GM18861 (cell line): ENCODE data around the gene VEGFC.

ENCODE experiments used
- ATAC-seq: cut with Tn5 transposase; IDR thresholded peaks from one replicate; pipeline ENCODE4 v1.9.1; 2021; ENCODE audit not compliant: unreplicated experiment

Gene VEGFC, protein sequence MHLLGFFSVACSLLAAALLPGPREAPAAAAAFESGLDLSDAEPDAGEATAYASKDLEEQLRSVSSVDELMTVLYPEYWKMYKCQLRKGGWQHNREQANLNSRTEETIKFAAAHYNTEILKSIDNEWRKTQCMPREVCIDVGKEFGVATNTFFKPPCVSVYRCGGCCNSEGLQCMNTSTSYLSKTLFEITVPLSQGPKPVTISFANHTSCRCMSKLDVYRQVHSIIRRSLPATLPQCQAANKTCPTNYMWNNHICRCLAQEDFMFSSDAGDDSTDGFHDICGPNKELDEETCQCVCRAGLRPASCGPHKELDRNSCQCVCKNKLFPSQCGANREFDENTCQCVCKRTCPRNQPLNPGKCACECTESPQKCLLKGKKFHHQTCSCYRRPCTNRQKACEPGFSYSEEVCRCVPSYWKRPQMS

DNA sequence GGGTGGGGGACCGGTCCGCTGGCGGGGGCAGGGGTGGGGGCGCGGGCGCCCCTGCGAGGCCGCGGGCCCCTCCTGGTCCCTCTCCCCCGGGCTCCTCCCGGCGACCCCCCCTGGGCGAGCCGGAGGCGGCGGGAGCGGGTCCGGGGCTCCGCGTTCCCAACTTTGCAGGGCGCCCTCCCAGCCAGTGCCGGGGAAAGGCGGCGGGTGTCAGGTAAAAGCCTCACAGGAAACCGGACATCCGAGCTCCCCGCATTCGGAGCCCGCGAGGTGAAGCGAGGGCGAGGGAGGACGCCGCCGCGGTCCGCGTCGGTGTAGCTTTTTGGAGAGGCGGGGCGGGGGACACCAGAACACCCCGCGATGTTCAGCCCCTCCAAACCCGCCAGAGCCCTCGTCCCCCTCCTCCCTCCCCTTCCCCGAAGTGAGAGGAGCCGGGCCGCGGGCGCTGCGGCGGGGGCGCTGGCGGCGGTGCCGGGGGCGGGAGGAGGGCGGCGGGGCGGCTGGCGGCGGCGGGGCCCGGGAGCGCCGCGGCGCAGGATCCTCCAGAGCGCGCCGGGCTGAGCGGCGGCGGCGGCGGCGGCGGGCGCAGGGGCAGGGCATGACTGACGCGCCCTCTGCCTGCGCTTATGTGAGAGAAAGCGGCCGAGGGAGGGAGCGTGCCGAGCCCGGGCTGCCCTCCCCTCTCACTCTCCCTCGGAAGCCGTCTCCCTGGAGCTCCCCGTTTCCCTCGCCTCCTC, at the start of gene VEGFC:
Gene VEGFC, minus strand, starts transcription at position 597 of the 734 bp plus-strand sequence. CDS start 611 bp downstream, outside the sequence.
- ATAC-seq: peak; percentile 44

DNA sequence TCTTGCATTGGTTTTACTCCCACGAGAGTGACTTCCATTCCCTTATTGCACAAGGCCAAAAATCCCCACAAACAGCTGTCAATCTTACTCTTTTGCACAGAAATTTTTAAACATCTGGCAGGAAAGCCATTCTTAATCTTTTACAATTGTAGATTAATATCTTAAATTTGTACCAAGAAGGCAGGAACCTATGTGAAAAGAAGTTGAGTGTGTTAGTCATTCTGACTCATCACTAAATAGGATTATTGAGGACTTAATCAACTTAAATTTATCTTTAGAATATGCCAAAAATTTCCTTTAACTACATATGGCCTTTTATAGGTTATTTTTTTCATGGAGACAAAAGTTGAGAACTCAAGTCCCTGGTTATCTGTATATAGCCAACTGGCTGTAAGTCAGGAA, 49.0 kb upstream of the VEGFC start:
- no peak for ATAC-seq

GRCh38 chr4:176840166-176840565, 47.4 kb upstream of the VEGFC start:
- ATAC-seq: no peak

DNA sequence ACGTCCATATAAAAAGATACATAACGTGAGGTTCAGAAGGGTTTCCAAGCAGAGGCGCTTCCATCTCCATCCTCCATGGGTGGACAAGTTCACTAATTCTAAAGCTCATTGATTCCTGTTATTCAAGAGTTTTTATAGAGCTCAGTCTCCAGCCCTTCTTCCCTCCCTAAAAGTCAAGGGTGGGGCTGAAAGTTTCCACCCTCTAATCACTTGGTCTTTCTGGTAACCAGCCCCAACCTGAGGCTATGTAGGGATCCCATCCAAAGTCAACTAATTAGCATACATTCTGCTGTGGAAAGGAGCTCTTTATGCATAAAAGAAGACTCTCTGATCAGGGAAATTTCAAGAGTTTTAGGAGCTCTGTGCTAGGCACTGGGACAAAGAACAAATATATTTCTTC, 46.9 kb upstream of the VEGFC start:
- ATAC-seq: no peak

- ATAC-seq: no peak
Measured at GRCh38 chr4:176838601-176839433, 46.1 kb upstream of the VEGFC start.

- ATAC-seq: no peak
Measured at GRCh38 chr4:176837169-176837895, 44.6 kb upstream of the VEGFC start.

- no peak for ATAC-seq
Measured at GRCh38 chr4:176834531-176834930, 41.8 kb upstream of the VEGFC start.

DNA sequence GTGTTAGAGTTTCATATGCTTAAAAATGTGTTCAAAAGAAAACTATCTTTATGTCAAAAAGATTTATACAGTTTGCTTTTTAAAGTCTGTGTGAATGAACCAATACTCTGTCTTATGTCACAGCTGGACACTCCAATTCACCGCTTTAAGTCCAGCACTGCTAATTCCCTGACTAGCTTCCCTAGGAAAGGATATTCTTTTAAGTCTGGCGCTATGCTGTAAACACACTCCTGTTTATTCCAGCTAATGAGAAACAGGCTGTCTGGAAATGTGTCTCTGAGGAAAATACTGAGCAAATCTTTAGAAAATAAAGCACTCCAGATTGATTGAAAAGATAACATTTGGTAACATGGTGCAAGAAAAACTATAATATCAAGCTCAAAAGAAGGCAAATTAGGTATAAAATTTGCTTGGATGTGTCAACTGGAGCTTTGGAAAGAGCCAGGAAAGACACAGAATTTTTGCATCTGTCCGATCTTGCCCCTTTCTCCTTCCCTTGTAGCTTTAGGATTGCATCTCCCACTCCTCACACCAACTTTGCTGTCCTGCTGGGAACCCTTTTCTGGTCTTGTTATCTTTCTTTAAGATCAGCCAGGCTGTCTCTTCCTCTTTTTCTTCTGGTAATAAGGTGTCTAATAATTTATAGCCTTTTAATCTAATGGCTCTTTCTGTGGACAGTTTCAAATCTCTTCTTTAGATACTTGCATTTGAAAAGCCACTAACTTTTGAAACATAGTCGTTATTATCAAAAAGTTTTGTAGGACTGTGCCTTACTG, 40.9 kb upstream of the VEGFC start:
- no peak for ATAC-seq

GRCh38 chr4:176830971-176831370, 38.2 kb upstream of the VEGFC start:
- no peak for ATAC-seq

DNA sequence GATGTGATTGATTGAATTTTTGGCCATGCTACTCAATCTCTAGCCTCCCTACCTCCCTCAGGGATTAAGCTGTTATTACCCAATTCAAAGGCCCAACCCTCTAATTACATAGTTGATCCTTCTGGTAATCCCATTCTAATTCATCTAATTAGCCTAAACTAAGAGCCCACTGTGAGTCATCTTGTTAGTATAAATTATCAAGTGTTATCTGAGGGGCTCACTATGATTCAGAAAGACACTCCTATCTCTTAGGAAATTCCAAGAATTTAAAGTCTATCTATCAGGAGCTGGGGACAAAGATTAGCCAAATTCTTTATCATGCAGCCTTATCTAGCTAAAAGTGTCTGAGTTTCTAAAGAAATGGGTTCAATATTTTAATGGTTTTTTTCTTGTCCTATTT, 32.9 kb upstream of the VEGFC start:
- no peak for ATAC-seq

- no peak for ATAC-seq
Measured at GRCh38 chr4:176824645-176825366, 32.1 kb upstream of the VEGFC start.

DNA sequence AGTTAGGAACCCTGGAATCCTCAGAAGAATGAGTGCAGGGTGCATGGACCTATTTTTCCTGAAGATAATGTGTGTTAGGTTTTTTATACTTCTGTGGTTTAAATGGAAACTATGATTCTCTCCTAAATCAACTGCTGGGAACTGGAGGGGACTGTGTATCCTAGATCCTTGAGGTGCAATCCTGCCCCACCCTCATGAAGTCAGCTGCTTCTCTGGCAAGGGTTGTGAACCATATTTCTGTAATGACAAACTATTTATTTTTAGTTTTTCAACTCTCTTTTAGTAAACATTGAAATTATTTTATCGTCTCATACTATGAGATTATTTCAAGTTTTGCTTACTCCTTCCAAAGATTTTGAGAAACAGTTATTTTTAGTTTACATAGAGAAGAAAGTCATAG, 25.8 kb upstream of the VEGFC start:
- no peak for ATAC-seq

GRCh38 chr4:176817204-176817603, 24.5 kb upstream of the VEGFC start:
- peak; percentile 75 for ATAC-seq

DNA sequence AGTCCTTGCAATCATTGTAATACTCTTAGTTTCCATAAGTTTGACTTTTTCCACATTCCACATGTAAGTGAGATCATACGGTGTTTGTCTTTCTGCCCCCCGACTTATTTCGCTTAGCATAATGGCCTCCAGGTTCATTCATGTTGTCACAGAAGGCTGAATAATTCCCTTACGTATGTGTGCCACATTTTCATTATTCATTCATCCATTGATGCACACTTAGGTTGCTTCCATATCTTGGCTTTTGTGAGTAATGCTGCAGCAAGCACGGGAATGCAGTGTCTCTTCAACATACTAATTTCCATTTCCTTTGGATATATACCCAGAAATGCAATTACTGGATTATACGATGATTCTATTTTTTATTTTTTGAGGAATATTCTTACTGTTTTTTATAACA, 22.0 kb upstream of the VEGFC start:
- ATAC-seq: no peak

- ATAC-seq: no peak
Measured at GRCh38 chr4:176810481-176811249, 17.9 kb upstream of the VEGFC start.

DNA sequence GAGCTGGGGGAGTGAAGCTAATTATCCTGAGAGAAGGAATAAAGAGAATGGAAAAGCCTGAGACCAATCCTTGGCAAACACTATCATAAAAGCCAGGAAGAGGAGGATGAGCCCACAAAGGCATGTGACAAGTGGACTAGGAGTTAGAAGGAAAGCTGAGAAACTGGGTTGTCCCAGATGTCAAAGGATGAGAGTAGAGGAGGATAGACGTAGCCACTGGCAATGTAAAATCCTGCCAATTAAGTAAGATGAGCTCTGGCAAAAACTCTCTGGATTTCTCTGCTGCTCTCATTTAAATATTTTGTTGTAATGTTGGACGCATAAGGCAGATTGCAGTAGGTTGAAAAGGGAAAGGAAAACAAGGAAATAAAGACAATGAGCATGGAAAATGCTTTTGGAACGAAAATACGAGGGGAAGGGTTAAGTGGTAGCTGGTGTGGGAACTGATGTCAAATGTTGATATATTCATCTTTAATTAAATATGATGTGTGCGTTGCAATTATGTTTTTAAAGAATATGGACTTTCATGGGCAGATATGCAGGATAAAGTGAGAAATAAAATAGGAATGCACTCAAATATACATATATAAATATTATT, 14.2 kb upstream of the VEGFC start:
- no peak for ATAC-seq

DNA sequence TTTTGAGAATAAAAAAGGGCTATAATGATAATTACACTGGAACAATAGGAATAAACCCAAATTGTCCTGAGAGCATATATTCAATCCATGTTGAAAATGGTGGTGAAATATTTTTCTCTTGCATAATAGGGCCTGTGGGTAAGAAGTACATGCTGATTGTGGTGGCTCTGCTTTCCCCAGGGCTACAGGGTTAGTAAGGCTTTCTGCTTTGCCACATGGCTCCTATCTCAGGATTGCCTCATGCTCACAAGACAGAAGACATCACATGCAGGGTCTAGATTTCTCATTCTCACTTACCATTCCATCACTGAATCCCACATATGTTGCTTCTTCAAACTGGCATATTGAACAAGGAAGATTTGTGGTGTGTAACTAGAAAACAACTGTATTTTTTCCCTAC, 12.4 kb upstream of the VEGFC start:
- ATAC-seq: no peak

DNA sequence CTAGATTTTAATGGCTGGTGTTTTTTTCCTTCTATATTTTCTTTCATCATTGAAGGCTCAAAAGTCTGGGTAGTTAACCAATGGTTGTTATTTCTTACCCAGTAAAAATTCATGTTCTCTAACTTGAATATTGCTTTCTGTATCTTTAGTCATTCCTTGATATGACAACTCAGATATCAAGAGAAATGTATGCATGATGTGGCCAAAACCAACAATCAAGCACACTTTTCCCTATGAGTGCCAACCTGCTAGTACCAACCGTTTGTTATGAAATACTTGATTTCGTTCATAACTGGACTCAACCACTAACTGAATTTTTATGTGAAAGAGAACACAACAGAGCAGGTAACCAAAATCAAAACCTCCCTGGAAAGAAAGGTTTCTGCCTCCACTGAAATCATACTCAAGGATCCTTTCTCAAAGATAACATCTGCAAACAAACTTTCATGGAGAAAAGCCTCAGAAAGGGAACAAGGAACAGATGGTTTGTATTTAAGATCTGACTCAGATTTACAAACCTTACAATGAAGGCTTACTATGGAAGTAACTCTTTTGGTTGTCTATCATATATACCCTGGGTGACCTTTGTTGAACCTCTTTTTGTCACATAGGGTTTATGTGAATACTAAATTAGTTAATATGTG, 8.3 kb upstream of the VEGFC start:
- ATAC-seq: no peak
